ENCODE measurements around the gene NFIB.

The NFIB gene

DNA sequence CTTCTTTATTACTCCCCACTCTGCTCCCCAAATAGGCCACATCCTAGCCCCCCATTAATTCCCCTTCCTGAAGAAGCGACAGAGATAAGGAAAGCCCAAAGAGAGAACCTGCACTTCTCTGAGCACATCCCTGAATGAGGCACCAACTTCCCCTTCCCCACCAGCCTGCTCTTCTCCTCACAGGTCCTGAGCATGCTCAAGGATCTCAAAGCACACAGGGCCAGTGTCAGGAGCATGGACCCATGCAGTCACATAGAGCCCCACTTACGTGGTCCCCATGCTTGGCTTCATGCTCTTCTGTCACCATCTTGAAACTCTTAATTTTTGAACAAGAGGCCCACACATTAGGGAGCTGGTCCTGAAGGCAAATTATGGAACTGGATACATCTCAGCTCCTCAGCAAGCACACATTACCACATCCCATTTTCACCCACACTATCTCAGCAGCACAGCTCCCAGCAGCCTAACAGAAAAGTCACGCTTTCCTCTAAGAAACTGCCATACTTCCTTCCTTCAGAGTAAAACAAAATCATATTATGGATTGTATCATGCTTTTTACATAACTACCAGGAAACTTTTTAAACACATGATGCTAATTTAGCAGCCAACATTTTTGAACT is 99.8 kb downstream of the NFIB start:
- no peak for DNase-seq (ENCODE audit: low spot score)

DNA sequence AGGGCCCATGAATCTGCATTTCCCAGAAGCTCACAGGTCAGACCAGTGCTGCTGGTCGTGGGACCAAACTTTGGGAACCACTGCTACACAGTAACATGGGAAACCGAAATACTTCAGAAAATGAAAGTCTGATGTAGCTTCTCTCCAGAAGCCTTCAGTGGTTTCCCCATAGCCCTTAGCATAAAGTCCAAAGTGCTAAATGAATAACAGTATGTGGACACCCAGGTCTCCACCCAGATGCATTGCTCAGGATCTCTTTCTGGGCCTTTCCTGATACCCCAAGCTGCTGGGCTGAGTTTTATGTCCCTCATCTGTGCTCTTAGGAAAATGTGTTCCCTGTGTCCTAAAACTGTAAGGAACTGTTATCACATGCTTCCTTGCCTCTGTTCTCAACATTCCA is 100.4 kb downstream of the NFIB start:
- no peak for DNase-seq (ENCODE audit: low spot score)

DNA sequence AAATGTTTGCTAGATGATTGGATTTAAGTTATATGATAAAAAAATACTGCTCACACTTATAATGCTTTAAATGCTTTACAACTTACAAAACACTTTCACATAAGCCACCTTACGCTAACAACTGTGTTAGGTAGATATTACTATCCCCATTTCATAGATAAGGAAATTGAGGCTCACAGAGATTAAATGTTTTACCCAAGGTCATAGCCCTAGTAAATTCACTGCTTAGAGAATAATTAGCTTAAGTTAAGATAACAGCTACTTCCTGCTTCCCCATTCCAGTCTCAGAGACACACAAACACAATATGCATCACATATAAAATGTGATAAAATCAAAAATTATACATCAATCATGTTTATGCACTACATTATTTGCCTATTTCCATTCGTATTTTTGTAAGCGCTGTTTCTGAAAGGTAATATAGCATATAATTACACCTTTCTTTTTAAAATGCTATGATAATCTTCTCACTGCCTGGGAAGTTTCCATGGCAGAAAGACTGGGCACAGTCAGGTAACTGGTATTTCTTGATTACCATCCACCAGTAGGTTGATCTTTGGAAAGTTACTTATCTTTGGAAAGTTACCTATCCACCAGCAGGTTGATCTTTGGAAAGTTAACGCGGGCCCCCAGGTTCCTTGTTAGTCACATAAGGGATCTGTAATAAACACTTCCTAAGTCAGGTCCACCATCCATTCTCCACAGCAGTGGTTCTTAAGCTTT is 101.1 kb downstream of the NFIB start:
- no peak for DNase-seq (ENCODE audit: low spot score)

DNA sequence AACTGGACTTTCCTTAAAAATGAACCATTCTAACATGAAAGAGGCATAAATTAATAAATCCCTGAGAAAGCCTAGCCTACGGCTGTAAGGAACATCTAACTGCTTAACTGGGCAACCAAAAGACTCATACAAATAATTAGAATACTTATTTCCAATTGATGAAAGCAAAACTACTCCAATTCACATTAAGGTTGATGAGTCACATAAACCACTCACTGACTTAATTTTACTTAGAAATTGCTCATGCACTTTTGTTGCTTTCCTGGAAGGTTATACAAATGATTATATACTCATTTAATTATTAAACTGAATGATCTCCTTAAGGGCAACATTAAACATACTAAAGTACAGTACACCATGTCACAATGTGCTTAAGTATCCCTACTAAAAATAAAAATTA is 101.9 kb downstream of the NFIB start:
- DNase-seq (ENCODE audit: low spot score) = no peak

DNA sequence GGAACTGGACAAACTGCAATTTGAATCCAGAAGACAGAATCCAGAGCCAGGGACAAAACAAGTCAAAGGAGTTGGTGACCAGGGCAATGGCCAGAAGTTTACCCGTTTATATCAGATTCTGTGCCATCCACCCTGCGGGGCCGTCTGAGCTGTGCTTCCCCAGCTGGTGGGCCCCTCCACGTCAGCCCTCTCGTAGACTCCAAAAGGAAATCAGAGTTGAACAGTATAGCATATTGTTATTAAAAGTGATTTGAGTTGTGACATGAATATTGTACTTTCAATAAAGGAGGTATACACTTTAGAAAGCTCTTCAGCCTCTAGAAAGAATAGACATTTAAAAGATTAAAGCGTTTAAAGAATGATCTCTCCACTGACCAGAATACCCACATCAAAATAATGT is 102.4 kb downstream of the NFIB start:
- no peak for DNase-seq (ENCODE audit: low spot score)

DNA sequence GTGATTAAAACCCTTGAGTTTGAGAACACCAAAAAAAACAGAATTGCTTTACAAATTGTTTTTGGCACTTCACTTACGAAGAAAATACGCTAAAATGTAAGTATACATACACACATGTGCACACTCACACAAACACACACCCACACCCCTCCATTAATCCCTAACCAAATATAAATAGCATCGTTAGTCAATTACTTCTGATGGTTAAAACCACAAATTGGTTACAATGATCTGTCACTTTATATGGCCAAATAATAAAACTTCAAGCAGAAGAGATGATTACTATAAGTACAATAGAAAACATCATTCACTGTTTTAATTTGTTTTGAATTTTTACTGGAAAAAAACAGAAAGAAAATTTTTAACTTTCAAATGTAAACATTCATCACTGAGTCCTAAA is 103.5 kb downstream of the NFIB start:
- no peak for DNase-seq (ENCODE audit: low spot score)

DNA sequence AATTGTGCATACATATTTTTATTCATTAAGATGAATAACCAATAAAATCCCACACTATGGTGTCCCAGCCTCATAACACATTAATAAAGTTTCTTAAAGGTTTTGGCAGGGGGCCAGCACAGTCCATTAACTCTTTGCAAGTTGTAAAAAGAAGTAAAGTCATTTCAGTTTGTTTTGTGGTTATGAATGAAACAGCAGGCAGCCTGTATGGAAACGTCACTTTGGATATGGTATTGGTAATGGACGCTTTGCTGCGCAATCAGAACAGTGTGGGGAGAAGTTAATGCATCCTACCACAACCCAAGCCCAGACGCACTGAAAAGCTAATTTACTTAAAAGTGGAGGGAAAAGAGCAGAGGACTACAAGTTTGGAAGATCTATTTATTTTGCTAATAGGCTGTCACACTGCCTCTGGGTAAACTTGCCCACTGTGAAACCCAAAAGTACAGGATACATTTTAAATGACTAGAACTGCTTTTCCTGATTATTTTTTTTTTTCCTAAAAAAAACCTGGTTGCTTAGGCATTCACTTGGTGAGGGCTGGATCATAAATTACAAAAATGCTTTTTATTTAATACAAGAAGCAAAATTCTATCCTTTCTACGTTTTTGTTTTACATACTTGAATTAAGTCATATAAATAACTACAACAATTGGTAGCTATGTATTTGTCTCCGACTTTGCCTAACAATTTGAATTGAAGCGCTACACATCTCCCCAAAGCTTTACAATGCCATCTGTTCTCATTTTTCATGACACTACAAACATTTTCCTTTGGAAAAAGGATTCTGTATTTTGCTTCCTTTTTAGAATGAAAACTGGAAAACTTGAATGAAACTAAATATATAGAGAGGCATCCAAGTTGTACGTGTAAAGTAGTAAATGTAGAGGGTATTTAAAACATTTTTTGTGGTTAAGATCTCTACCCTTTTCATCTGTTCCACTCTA is 104.3 kb downstream of the NFIB start:
- DNase-seq (ENCODE audit: low spot score) = no peak

DNA sequence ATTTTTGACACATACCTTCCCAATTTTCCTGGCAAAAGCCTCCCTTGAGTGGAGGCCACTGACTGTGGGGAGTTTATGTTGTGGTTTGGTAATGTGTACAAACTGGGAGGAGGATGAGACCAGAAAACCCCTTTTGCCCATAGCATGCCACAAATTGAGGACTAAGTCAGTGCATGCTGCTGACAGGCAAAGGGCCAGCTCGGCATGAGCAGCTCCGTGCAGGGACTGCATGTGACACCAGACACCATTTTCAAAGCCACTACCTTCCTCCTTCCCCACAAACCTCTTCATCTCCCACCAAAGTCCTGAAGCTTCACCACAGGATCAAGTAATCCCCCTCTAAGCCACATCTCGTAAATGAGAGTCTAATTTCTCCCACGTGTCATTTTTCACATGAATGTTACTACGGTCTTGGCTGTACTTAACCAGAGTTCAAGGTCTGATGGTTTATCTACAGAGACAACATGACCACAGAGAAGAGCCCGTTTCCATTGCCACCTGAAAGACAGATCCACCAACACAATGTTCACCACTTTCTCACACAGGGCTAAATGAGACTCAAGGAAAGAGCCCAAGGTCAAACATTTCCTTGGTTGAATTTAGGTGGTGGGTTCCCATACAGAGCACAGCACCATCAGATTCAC is 106.5 kb downstream of the NFIB start:
- DNase-seq (ENCODE audit: low spot score) = no peak

DNA sequence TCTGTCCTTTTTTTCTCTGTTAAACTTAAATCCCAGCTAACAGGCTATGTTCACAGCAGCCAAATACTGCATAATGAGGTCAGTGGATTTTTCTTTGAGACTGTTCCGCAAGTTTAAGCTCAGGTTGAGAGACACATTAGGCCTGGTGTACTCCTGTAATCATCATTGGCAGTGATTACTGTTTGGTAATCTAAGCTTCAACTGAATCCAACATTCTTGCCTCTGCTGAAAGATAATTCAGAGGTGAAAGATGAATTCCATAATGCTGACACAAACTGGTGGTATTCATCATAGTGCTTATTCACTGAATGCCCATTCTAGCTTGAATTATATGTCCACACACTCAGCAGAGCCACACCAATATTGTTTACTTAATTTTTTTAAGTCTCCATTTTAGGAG is 108.5 kb downstream of the NFIB start:
- DNase-seq (ENCODE audit: low spot score) = no peak

DNA sequence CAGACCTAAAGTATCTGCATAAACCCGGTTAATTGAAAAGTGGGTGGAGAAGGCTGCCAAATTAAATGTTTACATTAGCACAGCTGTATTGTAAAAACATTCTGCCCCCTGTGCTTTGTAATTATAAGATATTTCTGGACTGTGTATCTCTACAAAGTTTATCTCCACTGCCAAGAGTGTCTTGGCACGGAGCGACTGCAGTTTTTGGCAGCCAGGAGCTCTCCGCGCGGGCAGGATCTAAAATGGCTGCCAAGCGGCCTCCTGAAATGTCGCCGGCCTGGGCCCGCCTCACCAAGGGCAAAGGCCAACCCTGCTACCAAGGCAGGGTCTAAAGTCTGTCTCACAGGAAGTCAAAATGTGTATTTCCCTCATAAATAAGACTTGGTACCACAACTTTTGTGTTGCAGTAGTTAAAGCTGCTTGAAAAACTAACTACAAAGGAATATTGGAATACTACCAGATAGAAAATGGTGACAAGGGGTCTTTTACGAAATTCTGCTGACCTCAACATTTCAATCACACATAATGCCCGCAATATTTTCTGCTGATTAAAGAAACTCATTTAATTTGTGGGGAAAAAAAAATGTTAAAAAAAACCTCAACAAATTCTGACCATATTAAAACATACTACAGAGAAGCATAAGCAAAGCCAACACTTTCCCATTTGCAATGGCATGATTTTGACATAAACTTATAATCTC is 110.4 kb downstream of the NFIB start:
- DNase-seq (ENCODE audit: low spot score) = peak; percentile 68

DNA sequence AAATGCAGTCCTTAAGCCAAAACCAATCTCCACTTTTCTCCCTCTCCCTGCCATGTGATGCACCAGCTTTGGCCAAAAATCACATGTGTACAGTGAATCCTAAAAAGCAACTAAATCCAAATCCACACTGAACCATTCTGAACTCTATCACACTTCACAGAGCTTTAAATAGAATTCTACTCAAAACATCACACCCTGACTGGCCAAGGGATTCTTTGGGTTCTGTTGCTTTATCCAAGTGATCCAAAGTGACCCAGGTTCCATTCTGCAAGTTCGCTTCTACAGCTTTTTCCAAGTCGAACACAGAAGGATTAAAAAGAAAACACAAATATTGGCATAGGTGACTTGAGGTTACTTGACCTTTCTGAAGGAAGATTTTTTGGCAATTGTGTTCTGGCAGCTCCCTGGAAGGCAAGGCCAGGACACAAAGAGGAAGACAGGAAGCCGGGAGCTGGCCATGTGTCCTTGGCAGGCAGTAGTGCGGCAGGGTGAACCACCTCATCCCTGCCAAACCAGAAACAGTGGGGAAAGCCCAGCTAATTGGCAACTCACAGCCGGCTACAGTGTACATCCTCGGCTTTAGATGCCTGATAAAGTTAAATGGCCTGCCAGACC is 115.0 kb downstream of the NFIB start:
- DNase-seq (ENCODE audit: low spot score) = peak; percentile 75

DNA sequence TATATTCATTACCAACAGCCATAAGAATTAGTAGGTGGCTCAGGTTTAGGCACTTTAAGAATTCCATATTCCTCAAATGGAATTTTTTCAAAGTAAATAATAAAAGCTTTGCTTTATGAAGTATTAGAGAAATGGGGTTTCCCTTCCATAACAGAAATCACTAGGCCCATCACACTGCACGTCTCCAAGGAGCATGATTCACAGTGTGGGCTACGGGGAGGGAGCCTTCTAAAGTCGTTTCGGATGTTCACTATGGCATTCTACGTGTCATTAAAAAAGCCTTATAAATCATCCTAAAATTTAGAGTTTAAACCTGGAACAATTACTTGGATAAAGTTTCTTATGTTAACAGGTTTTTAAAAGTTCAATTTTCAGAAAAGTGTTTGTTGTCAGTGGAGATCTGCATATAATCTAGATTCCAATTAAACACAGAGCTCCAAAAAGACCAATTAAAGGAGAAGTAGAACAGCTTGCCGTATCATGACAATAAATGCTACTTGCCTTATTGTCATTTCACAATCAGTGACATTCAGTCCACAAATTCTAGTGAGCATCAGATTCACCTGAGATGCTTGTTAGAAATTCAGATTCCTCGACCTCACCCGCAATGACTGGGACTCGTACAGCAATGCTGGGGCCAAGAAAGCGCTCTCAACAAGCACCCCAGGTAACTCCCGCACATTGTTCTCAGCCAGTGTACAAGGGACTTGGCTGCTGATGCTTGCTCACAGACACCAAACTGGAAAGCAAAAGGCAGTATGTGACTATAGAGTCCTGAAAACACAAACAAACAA is 115.7 kb downstream of the NFIB start:
- DNase-seq (ENCODE audit: low spot score) = no peak

DNA sequence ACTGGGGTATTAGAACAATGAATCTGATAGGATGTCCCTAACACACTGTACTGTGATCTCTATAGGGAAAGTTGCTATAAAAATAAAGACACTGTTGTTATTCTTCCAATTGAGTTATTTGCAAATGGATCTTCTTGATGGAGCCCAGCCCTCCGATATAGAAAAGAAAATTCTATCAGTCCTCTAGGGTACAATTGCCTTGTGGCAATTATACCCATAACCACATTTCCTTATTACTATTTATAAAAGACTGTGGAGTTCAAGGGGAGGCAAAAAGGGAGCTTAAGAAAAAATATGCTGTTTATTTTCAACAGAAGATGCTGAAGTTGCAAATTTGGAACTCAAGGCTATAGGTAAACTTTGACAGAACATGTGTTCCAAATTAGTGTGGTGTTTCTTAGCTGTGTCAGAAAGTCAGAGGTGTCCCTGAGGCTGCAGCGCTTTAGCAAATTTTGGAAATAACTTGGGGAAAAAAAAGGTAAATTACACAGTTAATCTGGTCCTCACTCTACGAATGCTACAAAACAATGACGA is 116.5 kb downstream of the NFIB start:
- no peak for DNase-seq (ENCODE audit: low spot score)

DNA sequence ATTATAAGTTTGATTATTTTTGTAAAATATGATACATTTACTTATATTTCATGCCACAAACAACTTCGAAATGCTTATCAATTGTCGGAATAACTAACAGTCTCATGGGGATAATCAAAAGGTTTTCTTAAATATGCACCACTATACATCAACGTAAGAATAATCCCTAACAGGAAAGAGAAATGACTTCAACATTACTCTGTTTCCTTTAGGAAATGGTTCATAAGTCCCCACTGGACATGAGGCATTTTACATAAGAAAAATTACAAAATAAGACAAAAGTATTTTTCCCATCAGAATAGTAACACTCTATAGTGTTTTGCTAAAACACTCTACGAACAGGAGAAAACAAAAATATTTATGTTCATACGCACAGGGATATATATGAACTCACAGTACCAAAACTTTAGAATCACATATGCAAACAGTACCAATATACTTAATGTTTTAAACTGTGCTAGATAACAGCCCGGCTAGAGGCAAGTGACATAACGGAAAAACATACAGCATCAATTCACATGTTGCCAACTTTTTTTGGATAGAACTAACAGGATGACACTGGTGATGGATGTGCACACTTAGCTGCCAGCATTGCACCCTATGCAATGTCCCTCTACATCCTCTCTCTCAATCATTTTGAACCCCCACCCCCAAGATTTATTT is 120.5 kb downstream of the NFIB start:
- no peak for DNase-seq (ENCODE audit: low spot score)

DNA sequence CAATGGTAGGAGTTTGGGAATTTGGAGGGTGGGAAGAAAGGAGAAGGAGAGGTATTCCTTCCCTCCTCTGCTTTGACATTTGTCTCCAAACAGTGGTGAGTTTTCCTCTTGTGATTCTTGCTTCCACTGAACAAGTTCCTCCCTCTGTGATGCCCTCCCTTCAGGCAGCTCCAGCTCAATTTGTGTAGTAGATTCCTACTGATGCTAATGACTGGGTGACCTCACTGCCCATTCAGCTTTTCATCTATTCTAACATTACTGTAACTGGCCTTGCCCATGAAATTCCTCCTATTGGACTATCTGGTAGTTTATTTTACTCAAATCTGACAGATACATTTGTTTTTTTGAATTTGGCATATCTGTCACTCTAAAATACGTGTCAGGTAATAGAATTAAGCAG is 121.4 kb downstream of the NFIB start:
- no peak for DNase-seq (ENCODE audit: low spot score)

DNA sequence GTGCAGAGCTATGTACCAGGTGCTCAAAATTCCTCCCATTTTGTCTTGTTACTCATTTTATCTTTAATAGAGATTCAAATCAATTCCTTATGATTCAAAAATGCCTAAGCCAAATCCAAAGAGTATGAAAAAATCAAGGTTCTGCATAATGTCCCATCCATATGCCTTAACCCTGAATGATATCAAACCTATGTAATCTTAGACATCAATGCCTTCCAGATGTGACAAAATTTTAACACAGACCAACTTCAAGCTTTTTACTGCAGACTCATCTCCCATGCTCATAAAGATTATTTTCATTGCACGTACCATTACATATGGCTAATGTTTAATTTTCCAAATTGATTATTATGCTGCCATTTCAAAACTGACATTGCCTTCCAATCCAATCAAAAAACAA is 122.4 kb downstream of the NFIB start:
- no peak for DNase-seq (ENCODE audit: low spot score)

DNA sequence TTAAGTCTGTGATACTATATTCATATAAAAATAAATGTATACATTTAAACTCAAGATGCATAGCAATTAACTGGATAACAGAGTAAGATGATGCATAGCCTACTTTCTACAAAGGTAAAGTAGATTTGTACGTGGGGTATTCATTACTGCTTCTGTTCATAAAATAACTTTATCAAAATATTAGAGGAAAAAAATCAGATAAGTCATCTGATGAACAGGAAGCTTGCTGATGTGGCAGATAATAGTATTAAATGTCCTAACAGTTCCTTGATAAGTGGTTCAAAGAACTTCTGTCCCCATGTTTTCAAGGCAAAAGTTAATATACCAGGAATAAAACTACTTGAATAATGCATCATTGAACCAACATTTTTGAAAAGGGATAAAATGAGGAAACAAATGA is 123.7 kb downstream of the NFIB start:
- DNase-seq (ENCODE audit: low spot score) = no peak

DNA sequence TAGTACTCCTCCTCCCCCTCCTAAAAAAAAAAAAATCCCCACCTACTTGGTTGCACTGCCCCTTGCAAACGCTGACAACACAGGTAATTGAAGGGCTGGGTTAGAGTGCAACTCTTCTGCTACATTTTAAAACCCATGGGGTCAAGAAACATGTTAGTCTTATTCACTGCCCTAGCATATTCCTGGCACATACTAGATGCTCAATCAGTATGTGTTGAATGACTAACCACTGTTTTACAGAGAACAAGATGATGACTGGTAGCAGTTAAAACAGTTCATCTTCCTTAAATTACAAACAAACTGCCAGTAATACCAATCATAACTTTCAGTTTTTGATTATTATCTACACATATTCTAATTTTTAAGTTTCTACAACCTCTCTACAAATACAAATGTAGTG is 124.4 kb downstream of the NFIB start:
- DNase-seq (ENCODE audit: low spot score) = no peak

DNA sequence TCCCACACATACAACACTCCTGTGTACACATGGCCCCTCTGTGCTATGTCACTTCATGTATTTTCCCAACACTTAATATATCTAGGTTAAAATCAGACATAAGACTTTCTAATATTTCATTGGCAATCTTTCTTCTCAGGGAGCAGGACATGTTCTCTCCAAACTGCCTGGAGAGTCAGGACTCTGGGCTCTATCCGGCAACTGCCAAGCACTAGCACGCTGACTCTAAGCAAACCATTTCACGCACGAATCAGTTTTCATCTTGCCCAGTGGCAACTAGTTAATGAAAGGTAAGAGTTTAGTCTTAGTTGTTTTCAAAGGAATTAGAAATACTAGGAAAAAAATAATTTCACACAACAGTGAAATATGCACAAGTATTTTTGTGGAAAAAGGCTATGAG is 124.8 kb downstream of the NFIB start:
- no peak for DNase-seq (ENCODE audit: low spot score)

DNA sequence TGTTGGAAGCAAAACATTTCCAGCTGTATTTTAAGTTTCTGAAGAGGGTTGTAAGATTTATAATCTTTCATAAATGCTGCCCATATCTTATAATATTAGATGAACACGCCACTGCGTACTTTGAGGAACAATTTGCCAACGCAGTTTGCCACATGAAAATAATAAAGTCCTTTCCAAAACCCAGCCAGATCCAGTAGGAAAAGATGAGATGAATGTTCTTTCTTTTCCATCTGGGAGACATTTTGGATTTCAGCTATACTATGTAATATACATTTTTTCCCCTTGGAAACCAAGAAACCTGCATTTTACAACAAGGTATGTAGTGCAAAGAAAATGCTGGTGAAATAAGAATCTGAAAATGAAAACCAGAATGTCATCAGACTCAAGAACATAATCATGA is 125.4 kb downstream of the NFIB start:
- no peak for DNase-seq (ENCODE audit: low spot score)

Data from Ammon's horn (tissue), 1 donor.